HG03280 (cell line): ENCODE results near the gene SPATA31E1.
"Not testable (repeated sequence)": the region's sequence is repeated elsewhere in the genome, so short reads cannot be mapped to it uniquely, and the experiment has no call there.

ENCODE experiments used
- ATAC-seq: cut with Tn5 transposase; IDR thresholded peaks from one replicate; pipeline ENCODE4 v1.9.1; 2021; ENCODE audit warnings: mild to moderate bottlenecking, moderate library complexity; ENCODE audit not compliant: unreplicated experiment

The SPATA31E1 gene

GRCh38 chr9:87882627-87883026, at the start of gene SPATA31E1:
TSS of gene SPATA31E1 (plus strand) at chr9:87882877. CDS start at chr9:87882892, 15 bp downstream.
- no peak for ATAC-seq

GRCh38 chr9:87834357-87834756, 48.3 kb upstream of the SPATA31E1 start:
- no peak for ATAC-seq

GRCh38 chr9:87836536-87836935, 46.1 kb upstream of the SPATA31E1 start:
- ATAC-seq = no peak

GRCh38 chr9:87836951-87837705, 45.5 kb upstream of the SPATA31E1 start:
- no peak for ATAC-seq

GRCh38 chr9:87840134-87840533, 42.5 kb upstream of the SPATA31E1 start:
- ATAC-seq = no peak

- ATAC-seq = no peak
Observed at GRCh38 chr9:87842878-87843585, 39.6 kb upstream of the SPATA31E1 start.

- ATAC-seq = no peak
Observed at GRCh38 chr9:87844506-87844905, 38.2 kb upstream of the SPATA31E1 start.

GRCh38 chr9:87847817-87848216, 34.9 kb upstream of the SPATA31E1 start:
- not testable (repeated sequence) for ATAC-seq

- ATAC-seq = no peak
Observed at GRCh38 chr9:87849144-87849758, 33.4 kb upstream of the SPATA31E1 start.

GRCh38 chr9:87850391-87850790, 32.3 kb upstream of the SPATA31E1 start:
- no peak for ATAC-seq

GRCh38 chr9:87851186-87851585, 31.5 kb upstream of the SPATA31E1 start:
- ATAC-seq = not testable (repeated sequence)

- ATAC-seq = no peak
Observed at GRCh38 chr9:87853302-87853701, 29.4 kb upstream of the SPATA31E1 start.

GRCh38 chr9:87853876-87854579, 28.6 kb upstream of the SPATA31E1 start:
- no peak for ATAC-seq

GRCh38 chr9:87854580-87854955, 28.1 kb upstream of the SPATA31E1 start:
- no peak for ATAC-seq

GRCh38 chr9:87855061-87855460, 27.6 kb upstream of the SPATA31E1 start:
- no peak for ATAC-seq

GRCh38 chr9:87857141-87857947, 25.3 kb upstream of the SPATA31E1 start:
- ATAC-seq = no peak

- ATAC-seq = no peak
Observed at GRCh38 chr9:87857948-87858335, 24.7 kb upstream of the SPATA31E1 start.

GRCh38 chr9:87859137-87859536, 23.5 kb upstream of the SPATA31E1 start:
- ATAC-seq = no peak

GRCh38 chr9:87859786-87860185, 22.9 kb upstream of the SPATA31E1 start:
- no peak for ATAC-seq

- ATAC-seq = no peak
Observed at GRCh38 chr9:87861332-87861731, 21.3 kb upstream of the SPATA31E1 start.
